Chondrocyte (in vitro differentiated cells): Measurements from ENCODE around the gene PAM16. TPM values are rescaled to one million over a fixed set of nuclear protein-coding genes. Genes with fewer than 3 reads are reported as not detected.

Source experiments
- DNase-seq: peaks from one replicate; pipeline ENCODE4 v3.0.0; 2021; ENCODE audit warnings: mixed read lengths, low spot score
- H3K27ac Mint-ChIP-seq: one replicate; pipeline ENCODE4 v1.8.0; 2021; ENCODE audit warnings: mild to moderate bottlenecking, moderate library complexity, mixed read lengths; ENCODE audit not compliant: unreplicated experiment
- H3K27me3 Mint-ChIP-seq: 2 replicates; pipeline ENCODE4 v1.8.0; 2021; ENCODE audit warnings: low read depth, mixed read lengths
- H3K36me3 Mint-ChIP-seq: 2 replicates; pipeline ENCODE4 v1.8.0; 2021; ENCODE audit warnings: low read depth, mixed read lengths
- H3K4me1 Mint-ChIP-seq: 2 replicates; pipeline ENCODE4 v1.8.0; 2021; ENCODE audit warnings: low read depth, mild to moderate bottlenecking, mixed read lengths
- H3K4me3 Mint-ChIP-seq: one replicate; pipeline ENCODE4 v1.8.0; 2021; ENCODE audit warnings: mild to moderate bottlenecking, moderate library complexity, mixed read lengths; ENCODE audit not compliant: unreplicated experiment
- H3K9me3 Mint-ChIP-seq: 2 replicates; pipeline ENCODE4 v1.8.0; 2021; ENCODE audit warnings: low read depth, mixed read lengths
- total RNA-seq: library from RNA; stranded (reverse); gene quantifications from 3 replicates; pipeline ENCODE4 v1.2.1, GENCODE V29; 2021
- TF ChIP-seq, protein P1 (sequence below): fragments of 200-600 bp; sonication (generic); IDR thresholded peaks from 2 replicates; pipeline ENCODE4 v1.5.0; 2021; ENCODE audit warnings: antibody characterized with exemption, mild to moderate bottlenecking, moderate library complexity

The PAM16 gene
- total RNA-seq, 1 donor from 2014 or later: 24.4 TPM

DNA sequence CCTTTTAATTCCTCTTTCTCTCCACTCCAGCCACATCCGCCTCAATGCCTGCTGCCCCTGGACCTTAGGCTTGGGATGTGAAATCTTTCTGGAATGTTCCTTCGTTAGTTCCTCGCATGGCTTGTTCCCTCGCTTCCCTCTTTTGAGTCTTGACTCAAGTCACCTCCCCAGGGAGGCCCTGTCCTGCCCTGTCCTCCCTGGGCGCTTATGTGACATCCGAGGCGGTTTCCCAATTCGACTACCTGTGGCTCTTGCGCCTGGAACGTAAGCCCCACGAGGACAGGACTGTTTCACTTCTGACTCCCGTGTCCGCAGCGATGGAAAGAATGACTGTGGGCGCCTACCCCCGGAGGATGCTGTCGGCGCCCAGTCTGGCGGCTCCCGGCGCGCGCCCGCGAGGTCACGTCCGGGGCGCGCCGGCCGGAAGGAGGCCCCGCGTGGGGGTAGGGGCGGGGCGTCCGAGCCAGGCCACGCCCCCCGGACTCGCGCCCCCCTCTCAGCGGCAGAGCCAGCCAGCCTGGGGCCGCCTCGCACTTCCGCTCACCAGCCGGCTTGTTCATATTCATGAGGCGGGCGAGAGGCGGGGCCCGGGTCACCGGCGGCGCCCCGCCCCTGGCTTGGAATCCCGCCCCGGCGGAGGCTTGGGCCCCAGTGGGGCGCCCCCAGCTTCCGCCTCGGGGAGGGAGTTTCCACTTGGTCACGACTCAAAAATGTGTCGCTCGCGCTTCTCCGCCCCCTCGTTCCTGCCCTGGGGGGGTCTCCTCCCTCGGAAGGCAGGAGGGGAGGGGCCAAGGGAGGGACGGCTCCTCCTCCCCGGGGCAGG is 43.7 kb downstream of the PAM16 start:
- Mint-ChIP-seq H3K9me3 (no peaks in the 10 kb centered on the region), H3K4me1 (peaks cover 30% of the 10 kb centered on the region), H3K4me3 (peak overlapping the region; percentile 74), H3K36me3 (no peaks in the 10 kb centered on the region), H3K27me3 (no peaks in the 10 kb centered on the region), H3K27ac (peak overlapping the region; percentile 88)
- TF ChIP-seq, protein P1, sequence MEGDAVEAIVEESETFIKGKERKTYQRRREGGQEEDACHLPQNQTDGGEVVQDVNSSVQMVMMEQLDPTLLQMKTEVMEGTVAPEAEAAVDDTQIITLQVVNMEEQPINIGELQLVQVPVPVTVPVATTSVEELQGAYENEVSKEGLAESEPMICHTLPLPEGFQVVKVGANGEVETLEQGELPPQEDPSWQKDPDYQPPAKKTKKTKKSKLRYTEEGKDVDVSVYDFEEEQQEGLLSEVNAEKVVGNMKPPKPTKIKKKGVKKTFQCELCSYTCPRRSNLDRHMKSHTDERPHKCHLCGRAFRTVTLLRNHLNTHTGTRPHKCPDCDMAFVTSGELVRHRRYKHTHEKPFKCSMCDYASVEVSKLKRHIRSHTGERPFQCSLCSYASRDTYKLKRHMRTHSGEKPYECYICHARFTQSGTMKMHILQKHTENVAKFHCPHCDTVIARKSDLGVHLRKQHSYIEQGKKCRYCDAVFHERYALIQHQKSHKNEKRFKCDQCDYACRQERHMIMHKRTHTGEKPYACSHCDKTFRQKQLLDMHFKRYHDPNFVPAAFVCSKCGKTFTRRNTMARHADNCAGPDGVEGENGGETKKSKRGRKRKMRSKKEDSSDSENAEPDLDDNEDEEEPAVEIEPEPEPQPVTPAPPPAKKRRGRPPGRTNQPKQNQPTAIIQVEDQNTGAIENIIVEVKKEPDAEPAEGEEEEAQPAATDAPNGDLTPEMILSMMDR: peak; percentile 18
- DNase-seq: peak; percentile 93

DNA sequence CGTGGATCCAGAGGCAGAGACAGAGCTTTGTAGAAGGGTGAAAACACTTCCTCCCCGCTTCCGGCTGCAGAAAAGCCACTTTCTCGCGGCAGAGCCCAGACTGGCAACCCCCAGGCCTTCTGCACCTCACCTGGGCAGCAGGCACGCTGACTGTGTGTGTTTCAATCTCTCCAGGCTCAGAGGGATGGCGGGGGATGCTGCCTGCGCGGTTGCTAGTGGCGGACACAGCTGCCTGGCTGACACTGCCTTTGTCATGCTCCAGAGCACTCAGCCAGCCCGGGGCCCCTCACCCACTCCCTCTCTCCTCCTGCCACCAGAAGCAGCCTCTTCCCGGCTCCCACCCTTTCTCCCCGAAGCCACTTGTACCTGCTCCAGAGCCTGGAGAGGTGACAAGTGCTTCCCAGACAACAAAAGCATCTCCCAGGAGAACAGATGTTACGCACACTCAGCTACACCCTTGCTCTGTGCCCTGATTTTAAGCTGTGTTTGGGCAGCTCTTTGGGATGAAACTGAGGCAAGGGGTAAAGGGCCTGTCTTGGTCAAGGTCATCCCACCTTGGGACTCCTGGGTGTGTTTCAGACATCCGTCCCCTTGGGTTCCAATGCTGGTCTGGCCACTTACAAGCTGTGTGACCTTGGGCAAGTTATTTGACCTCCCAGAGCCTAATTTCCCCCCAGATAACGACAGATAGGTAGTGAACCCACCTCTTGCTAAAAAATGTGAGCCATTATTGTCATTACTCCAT is 44.5 kb downstream of the PAM16 start:
- H3K27ac Mint-ChIP-seq: peak overlapping the region; percentile 88
- no peaks in the 10 kb centered on the region for H3K9me3 Mint-ChIP-seq
- DNase-seq: no peak
- H3K4me3 Mint-ChIP-seq: peak overlapping the region; percentile 74
- no peaks in the 10 kb centered on the region for H3K27me3 Mint-ChIP-seq
- H3K4me1 Mint-ChIP-seq: peaks cover 30% of the 10 kb centered on the region
- TF ChIP-seq, protein P1: no peak
- H3K36me3 Mint-ChIP-seq: no peaks in the 10 kb centered on the region

DNA sequence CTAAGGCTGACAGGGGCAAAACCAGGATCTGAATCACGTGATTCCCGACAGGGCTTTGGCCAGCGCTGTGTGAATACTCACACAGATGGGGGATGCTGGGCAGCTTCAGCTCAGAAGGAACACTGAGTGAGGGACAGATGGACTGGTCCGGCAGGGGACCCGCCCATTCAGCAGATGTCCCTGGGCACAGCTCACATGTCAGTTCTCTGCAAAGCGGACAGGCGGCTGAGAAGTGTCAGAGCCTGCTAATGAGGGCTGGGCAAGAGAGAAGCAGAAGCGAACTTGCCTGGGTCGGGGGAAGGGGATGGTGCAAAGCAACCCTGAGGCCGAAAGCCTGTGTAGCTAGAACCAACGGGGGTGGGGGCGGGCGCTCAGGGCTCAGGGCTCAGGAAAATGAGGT is 47.1 kb downstream of the PAM16 start:
- DNase-seq: no peak
- no peaks in the 10 kb centered on the region for H3K27me3 Mint-ChIP-seq
- H3K36me3 Mint-ChIP-seq: no peaks in the 10 kb centered on the region
- no peaks in the 10 kb centered on the region for H3K9me3 Mint-ChIP-seq
- peak overlapping the region; percentile 66 for H3K27ac Mint-ChIP-seq
- TF ChIP-seq, protein P1: no peak
- H3K4me1 Mint-ChIP-seq: peaks cover 35% of the 10 kb centered on the region
- peak overlapping the region; percentile 50 for H3K4me3 Mint-ChIP-seq

DNA sequence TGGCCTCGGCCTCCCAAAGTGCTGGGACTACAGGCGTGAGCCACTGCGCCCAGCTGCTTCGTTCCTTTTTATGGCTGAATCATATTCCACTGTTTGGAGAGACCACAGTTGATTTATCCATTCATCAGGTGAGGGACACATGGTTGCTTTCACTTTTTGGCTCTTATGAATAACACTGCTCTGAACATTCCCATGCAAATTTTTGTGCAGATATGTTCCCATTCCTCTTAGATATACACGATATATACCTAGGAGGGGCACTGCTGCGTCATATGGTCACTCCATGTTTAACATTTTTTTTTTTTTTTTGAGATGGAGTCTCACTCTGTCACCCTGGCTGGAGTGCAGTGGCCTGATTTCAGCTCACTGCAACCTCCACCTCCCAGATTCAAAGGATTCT is 49.2 kb downstream of the PAM16 start:
- H3K27me3 Mint-ChIP-seq: no peaks in the 10 kb centered on the region

DNA sequence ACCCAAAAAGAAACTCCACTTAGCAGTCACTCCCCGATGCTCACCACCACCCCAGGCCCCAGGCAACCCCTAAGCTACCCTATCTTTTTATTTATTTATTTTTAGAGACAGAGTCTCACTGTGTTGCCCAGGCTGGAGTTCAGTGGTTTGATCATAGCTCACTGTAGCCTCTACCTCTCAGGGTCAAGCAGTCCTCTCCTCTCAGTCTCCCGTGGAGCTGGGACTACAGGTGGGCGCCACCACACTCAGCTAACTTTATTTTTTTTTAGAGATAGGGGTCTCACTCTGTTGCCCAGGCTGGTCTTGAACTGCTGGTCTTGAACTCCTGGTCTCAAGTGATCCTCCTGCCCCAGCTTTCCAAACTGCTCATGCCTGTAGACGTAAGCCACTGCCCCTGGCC is 49.9 kb downstream of the PAM16 start:
- H3K27me3 Mint-ChIP-seq: no peaks in the 10 kb centered on the region
- no peak overlapping the region for H3K4me3 Mint-ChIP-seq
- peaks cover 38% of the 10 kb centered on the region for H3K4me1 Mint-ChIP-seq
- H3K9me3 Mint-ChIP-seq: no peaks in the 10 kb centered on the region
- TF ChIP-seq, protein P1: no peak
- no peak for DNase-seq
- no peaks in the 10 kb centered on the region for H3K36me3 Mint-ChIP-seq
- no peak overlapping the region for H3K27ac Mint-ChIP-seq

More for the DNA sequence above, 49.2 kb downstream of the PAM16 start:
- H3K4me3 Mint-ChIP-seq: no peak overlapping the region
- H3K9me3 Mint-ChIP-seq: no peaks in the 10 kb centered on the region
- TF ChIP-seq, protein P1: no peak
- H3K36me3 Mint-ChIP-seq: no peaks in the 10 kb centered on the region
- no peak for DNase-seq
- H3K27ac Mint-ChIP-seq: no peak overlapping the region
- H3K4me1 Mint-ChIP-seq: peaks cover 45% of the 10 kb centered on the region
